Activated naive CD8-positive, alpha-beta T cell treated with anti-CD3 and anti-CD28 coated beads, Interleukin-2, amount 50 U/mL, for 24 hours (primary cell): Measurements from ENCODE around the gene PRKCQ.

Experiments used
- ATAC-seq: fragments of 150-1000 bp; cut with Tn5 transposase; one replicate; pipeline ENCODE4 v1.10.0; 2021
- DNase-seq: peaks from one replicate; pipeline ENCODE4 v3.0.0; 2021
- H3K27ac Mint-ChIP-seq: one replicate; pipeline ENCODE4 v1.8.0; 2021; ENCODE audit warnings: mild to moderate bottlenecking, mixed read lengths
- H3K27me3 Mint-ChIP-seq: one replicate; pipeline ENCODE4 v1.8.0; 2021; ENCODE audit warnings: mixed read lengths
- H3K36me3 Mint-ChIP-seq: one replicate; pipeline ENCODE4 v1.8.0; 2021; ENCODE audit warnings: low read depth, mixed read lengths
- H3K4me1 Mint-ChIP-seq: one replicate; pipeline ENCODE4 v1.8.0; 2021; ENCODE audit warnings: mixed read lengths
- H3K4me3 Mint-ChIP-seq: one replicate; pipeline ENCODE4 v1.8.0; 2021; ENCODE audit warnings: mild to moderate bottlenecking, moderate library complexity, mixed read lengths
- H3K9me3 Mint-ChIP-seq: one replicate; pipeline ENCODE4 v1.8.0; 2021; ENCODE audit warnings: mixed read lengths

Gene PRKCQ

DNA sequence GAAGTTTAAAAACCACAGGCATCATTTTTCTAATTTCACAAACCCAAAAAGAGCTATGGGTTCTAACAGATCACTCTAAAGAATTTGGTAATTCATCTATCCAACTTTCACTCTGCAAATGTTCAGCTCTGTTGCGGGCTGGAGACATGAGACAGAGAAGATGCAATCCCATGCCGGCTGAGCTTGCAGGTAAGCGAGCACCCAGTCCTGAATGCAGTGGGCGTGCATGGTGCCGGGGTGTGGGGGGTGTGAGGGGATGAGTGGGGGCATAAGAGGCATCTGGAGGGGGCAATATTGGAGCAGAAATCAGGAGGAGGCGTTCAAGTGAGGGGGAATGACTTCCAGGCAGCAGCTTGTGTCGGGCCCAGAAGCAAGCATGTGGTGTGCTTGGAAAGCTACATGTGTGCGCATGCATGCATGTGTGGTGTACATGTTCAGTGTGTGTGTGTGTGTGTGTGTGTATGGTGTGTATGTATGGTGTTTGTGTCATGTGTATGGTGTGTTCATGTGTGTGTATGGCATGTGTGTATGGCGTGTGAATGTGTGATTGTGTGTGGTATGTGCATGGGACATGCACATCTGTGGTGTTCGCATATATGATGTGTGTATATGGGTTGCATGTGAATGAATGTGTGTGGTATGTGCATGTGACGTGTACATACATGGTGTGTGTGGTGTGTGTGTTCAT lies 172.9 kb downstream of the PRKCQ start:
- peaks cover 10% of the 10 kb centered on the region for H3K27me3 Mint-ChIP-seq
- DNase-seq (no peak), ATAC-seq (no peak)
- peak overlapping the region; percentile 72 for H3K27ac Mint-ChIP-seq
- H3K4me3 Mint-ChIP-seq: peak overlapping the region; percentile 32
- peaks cover 52% of the 10 kb centered on the region for H3K4me1 Mint-ChIP-seq
- no peaks in the 10 kb centered on the region for H3K9me3 Mint-ChIP-seq
- no peaks in the 10 kb centered on the region for H3K36me3 Mint-ChIP-seq

GRCh38 chr10:6406220-6407033 lies 173.6 kb downstream of the PRKCQ start:
- peak overlapping the region; percentile 32 for H3K4me3 Mint-ChIP-seq
- ATAC-seq (peak; percentile 74), DNase-seq (no peak)
- peak overlapping the region; percentile 72 for H3K27ac Mint-ChIP-seq
- peaks cover 2% of the 10 kb centered on the region for H3K36me3 Mint-ChIP-seq
- H3K4me1 Mint-ChIP-seq: peaks cover 56% of the 10 kb centered on the region
- H3K27me3 Mint-ChIP-seq: peaks cover 12% of the 10 kb centered on the region
- no peaks in the 10 kb centered on the region for H3K9me3 Mint-ChIP-seq

- peak overlapping the region; percentile 72 for H3K27ac Mint-ChIP-seq
- DNase-seq (no peak), ATAC-seq (no peak)
- no peak overlapping the region for H3K4me3 Mint-ChIP-seq
- H3K27me3 Mint-ChIP-seq: peaks cover 12% of the 10 kb centered on the region
- no peaks in the 10 kb centered on the region for H3K9me3 Mint-ChIP-seq
- H3K36me3 Mint-ChIP-seq: peaks cover 2% of the 10 kb centered on the region
- peaks cover 54% of the 10 kb centered on the region for H3K4me1 Mint-ChIP-seq
Measured at GRCh38 chr10:6405713-6406112, 174.4 kb downstream of the PRKCQ start.

DNA sequence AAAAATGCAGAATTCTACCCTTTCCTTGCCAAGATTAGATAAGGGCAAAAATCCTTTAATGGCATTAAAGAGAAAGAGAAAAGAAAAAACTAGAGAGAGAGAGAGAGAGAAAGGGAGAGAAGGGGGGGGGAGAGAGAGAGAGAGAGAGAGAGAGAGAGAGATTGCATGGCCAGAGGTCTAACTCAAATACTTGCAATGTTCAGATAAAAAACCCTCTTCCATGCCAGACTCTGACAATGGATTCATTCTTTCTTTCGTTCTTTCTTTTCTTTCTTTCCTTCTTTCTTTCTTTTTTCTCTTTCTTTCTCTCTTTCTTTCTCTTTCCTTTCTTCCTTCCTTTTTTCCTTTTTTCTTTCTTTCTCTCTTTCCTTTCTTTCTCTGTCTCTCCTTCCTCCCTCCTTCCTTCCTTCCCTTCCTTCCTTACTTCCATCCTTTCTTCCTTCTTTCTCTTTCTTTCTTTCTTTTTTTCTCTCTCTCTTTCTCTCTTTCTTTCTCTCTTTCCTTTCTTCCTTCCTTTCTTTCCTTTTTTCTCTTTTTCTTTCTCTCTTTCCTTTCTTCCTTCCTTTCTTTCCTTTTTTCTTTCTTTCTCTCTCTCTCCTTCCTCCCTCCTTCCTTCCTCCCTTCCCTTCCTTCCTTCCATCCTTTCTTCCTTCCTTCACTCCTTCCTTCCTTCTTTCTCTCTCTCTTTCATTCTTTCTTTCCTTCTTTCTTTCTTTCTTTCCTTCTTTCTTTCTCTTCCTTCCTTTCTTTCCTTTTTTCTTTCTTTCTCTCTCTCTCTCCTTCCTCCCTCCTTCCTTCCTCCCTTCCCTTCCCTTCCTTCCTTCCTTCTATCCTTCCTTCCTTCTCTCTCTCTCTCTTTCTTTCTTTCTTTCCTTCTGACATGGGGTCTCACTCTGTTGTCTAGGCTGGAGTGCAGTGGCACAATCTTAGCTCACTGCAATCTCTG lies 175.7 kb downstream of the PRKCQ start:
- H3K4me1 Mint-ChIP-seq: peaks cover 49% of the 10 kb centered on the region
- no peaks in the 10 kb centered on the region for H3K9me3 Mint-ChIP-seq
- DNase-seq (no peak), ATAC-seq (no peak)
- no peak overlapping the region for H3K27ac Mint-ChIP-seq
- H3K36me3 Mint-ChIP-seq: peaks cover 2% of the 10 kb centered on the region
- H3K4me3 Mint-ChIP-seq: no peak overlapping the region
- H3K27me3 Mint-ChIP-seq: peaks cover 12% of the 10 kb centered on the region

DNA sequence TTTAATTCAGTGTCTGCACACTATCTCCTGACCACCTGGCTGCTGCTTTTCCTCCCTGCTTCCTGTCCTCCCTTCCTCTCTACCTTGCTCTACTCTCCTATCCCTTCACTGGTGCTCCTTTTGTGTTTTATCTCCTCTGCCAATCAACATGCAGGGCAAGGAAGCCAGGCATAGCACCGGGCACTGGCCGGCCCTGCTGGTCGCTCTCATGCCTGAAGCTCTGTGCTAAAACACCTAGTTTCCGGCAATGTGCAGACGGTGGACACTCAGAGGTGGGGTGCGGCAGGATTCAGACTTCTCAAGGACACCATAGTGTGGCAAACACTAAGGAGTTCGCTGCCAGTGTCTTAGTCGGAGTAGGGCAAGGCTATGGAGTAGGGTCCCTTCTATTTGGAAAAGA lies 177.1 kb downstream of the PRKCQ start:
- H3K27ac Mint-ChIP-seq: no peak overlapping the region
- no peak for ATAC-seq
- no peaks in the 10 kb centered on the region for H3K9me3 Mint-ChIP-seq
- H3K4me3 Mint-ChIP-seq: no peak overlapping the region
- no peak for DNase-seq
- peaks cover 2% of the 10 kb centered on the region for H3K36me3 Mint-ChIP-seq
- peaks cover 13% of the 10 kb centered on the region for H3K27me3 Mint-ChIP-seq
- H3K4me1 Mint-ChIP-seq: peaks cover 51% of the 10 kb centered on the region

GRCh38 chr10:6402349-6402709 lies 177.7 kb downstream of the PRKCQ start:
- Mint-ChIP-seq H3K27me3 (peaks cover 13% of the 10 kb centered on the region), H3K27ac (no peak overlapping the region), H3K4me1 (peaks cover 48% of the 10 kb centered on the region), H3K4me3 (no peak overlapping the region), H3K36me3 (peaks cover 2% of the 10 kb centered on the region), H3K9me3 (no peaks in the 10 kb centered on the region)
- no peak for DNase-seq
- no peak for ATAC-seq

- H3K4me3 Mint-ChIP-seq: peak overlapping the region; percentile 55
- H3K4me1 Mint-ChIP-seq: peaks cover 42% of the 10 kb centered on the region
- peak overlapping the region; percentile 9 for H3K27ac Mint-ChIP-seq
- H3K36me3 Mint-ChIP-seq: peaks cover 2% of the 10 kb centered on the region
- DNase-seq (peak; percentile 49), ATAC-seq (peak; percentile 80)
- H3K9me3 Mint-ChIP-seq: no peaks in the 10 kb centered on the region
- H3K27me3 Mint-ChIP-seq: peaks cover 13% of the 10 kb centered on the region
Measured at GRCh38 chr10:6401558-6402348, 178.3 kb downstream of the PRKCQ start.

DNA sequence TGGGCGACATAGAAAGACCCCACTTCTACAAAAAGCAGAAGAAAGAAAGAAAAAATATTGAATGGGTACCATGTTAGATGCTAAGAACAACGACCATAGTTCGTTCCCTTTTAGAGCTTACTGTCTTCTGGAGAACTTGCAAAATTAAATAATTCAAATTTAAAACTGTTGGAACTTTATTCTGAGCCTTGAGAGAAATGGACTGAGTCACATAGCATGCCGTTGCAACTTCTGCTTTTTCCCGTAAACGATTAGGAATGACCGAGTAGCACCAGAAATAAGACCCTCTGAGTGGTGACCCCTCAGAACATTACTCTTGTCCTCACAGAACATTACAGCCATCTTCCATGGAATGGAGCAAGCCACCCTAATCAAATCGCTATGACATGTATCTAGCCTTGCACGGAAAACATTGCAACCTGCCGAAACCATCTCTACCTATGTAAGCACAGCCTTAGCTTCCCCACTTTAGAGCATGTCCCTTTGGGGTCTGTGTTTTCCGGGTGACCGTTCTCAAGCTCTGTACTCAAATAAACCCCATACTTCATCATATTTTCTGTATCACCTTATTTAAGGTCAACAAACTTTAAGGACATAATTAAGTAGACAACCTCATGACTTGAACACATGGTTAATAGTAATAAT lies 179.1 kb downstream of the PRKCQ start:
- H3K4me3 Mint-ChIP-seq: no peak overlapping the region
- H3K27ac Mint-ChIP-seq: no peak overlapping the region
- DNase-seq: no peak

GRCh38 chr10:6400331-6400730 lies 179.7 kb downstream of the PRKCQ start:
- H3K9me3 Mint-ChIP-seq: no peaks in the 10 kb centered on the region
- H3K4me1 Mint-ChIP-seq: peaks cover 28% of the 10 kb centered on the region
- peaks cover 13% of the 10 kb centered on the region for H3K27me3 Mint-ChIP-seq
- H3K36me3 Mint-ChIP-seq: peaks cover 2% of the 10 kb centered on the region
- H3K4me3 Mint-ChIP-seq: no peak overlapping the region
- no peak overlapping the region for H3K27ac Mint-ChIP-seq
- ATAC-seq (no peak), DNase-seq (no peak)

More for the DNA sequence above, 179.1 kb downstream of the PRKCQ start:
- Mint-ChIP-seq H3K4me1 (peaks cover 34% of the 10 kb centered on the region), H3K36me3 (peaks cover 2% of the 10 kb centered on the region), H3K27me3 (peaks cover 13% of the 10 kb centered on the region), H3K9me3 (no peaks in the 10 kb centered on the region)
- ATAC-seq: no peak

DNA sequence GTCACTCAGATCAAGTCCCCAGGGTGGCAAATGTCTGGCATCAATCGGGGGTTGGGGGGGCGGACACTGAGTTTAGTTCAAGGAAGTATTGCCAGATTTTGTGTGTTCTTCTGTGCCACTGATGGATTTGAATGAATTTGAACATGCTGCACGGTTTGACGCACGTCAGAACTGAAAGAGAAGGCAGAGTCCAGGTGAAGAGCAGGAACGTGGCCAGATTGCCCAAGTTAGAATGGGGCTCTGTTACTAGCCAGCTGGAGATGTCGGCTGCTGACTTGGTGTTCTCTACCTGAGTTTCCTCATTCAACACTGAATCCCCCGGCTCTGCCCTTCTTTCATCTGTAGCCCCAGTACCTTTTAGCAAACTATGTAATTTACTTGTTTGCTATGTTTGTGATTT lies 180.2 kb downstream of the PRKCQ start:
- DNase-seq (no peak), ATAC-seq (no peak)
- H3K4me3 Mint-ChIP-seq: no peak overlapping the region
- H3K9me3 Mint-ChIP-seq: no peaks in the 10 kb centered on the region
- H3K27me3 Mint-ChIP-seq: peaks cover 13% of the 10 kb centered on the region
- no peak overlapping the region for H3K27ac Mint-ChIP-seq
- H3K4me1 Mint-ChIP-seq: peaks cover 27% of the 10 kb centered on the region
- peaks cover 2% of the 10 kb centered on the region for H3K36me3 Mint-ChIP-seq

DNA sequence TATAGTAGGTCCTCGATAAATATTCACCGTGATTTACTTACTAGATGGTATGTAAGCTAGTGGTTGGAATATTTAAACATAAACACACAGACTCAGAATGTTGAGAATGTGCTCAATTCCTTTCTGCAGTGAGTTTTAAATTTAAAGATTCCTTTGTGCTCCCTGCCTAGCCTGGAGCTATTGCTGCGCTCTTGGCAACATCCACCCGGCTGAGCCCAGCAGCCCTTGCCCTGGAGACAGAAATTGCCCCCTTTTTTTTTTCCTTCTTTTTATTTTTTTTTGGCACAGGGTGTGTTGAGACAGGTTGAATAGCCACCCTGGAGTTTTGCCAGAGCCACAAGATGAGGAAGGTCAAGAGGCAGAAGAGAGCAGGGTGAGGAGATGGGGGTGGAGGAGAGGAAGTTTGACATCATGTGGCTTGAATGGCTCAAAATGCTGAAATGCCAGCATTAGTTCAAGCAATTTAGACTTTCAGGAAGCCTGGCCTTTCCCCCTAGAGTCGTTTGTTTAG lies 180.8 kb downstream of the PRKCQ start:
- H3K9me3 Mint-ChIP-seq: no peaks in the 10 kb centered on the region
- no peak overlapping the region for H3K27ac Mint-ChIP-seq
- peaks cover 27% of the 10 kb centered on the region for H3K4me1 Mint-ChIP-seq
- H3K27me3 Mint-ChIP-seq: peaks cover 8% of the 10 kb centered on the region
- no peak overlapping the region for H3K4me3 Mint-ChIP-seq
- peaks cover 2% of the 10 kb centered on the region for H3K36me3 Mint-ChIP-seq
- no peak for ATAC-seq
- DNase-seq: no peak

DNA sequence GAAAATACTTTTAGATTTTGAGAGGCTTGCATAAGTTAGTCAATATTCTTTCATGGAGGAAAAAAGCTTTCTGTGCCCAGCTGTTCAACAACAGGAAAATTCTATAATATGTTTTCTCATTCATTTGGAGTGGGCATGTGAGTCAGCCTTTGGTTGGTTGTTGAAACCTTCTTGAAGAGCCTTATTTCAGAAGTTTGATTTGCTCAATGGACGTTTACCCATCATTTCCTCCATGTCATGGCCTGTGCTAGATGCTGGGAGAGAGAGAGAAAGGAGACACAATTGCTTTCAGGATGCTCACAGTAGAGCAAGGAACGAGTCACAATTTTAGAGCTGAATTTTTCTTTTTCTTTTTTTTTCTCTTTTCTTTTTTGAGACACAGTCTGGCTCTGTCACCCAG lies 181.7 kb downstream of the PRKCQ start:
- H3K27me3 Mint-ChIP-seq: peaks cover 6% of the 10 kb centered on the region
- no peaks in the 10 kb centered on the region for H3K9me3 Mint-ChIP-seq
- no peak overlapping the region for H3K4me3 Mint-ChIP-seq
- no peak overlapping the region for H3K27ac Mint-ChIP-seq
- H3K4me1 Mint-ChIP-seq: peaks cover 27% of the 10 kb centered on the region
- no peak for DNase-seq
- no peak for ATAC-seq
- H3K36me3 Mint-ChIP-seq: peaks cover 2% of the 10 kb centered on the region

DNA sequence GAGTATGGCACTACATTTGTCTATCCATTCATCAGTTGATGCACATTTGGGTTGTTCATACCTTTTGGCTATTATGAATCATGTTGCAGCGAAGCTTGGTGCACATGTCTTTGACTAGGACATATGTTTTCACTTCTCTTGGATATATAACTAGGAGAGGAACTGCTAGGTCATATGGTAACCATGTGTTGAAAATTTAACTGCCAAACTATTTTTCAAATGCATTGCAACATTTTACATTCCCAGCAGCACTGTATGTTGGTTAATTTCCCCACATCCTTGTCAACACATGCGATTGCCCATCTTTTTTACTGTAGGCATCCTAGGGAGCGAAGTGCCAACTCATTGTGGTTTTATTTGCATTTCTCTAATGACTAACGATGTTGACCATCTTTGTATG lies 183.4 kb downstream of the PRKCQ start:
- ATAC-seq (no peak), DNase-seq (no peak)
- Mint-ChIP-seq H3K27ac (no peak overlapping the region), H3K4me3 (no peak overlapping the region), H3K4me1 (peaks cover 22% of the 10 kb centered on the region), H3K27me3 (peaks cover 2% of the 10 kb centered on the region), H3K36me3 (peaks cover 3% of the 10 kb centered on the region), H3K9me3 (no peaks in the 10 kb centered on the region)
